Epithelial cell of proximal tubule (primary cell): ENCODE data around the gene AGBL5. TPM values are rescaled to one million over a fixed set of nuclear protein-coding genes. Genes with fewer than 3 reads are reported as not detected.
A peak's percentile ranks its signal among the peaks of the same experiment; 100 is the strongest.

Experiments
- DNase-seq: peaks from one replicate; pipeline ENCODE4 v3.0.0-alpha.2; 2011; ENCODE audit warnings: low read depth
- H3K4me3 ChIP-seq: 2 replicates; pipeline ENCODE4 v1.5.1; 2011; ENCODE audit warnings: low read depth, mild to moderate bottlenecking, low read length
- CTCF ChIP-seq: conservative IDR thresholded peaks from 2 replicates; pipeline ENCODE4 v1.5.1; 2012; ENCODE audit warnings: low read depth, mild to moderate bottlenecking, low read length
- total RNA-seq: library from RNA; depleted of rRNA; stranded (reverse); fragments of >200 nt; gene quantifications from 2 replicates; pipeline ENCODE4 v1.2.3, GENCODE V29; 2015

The AGBL5 gene
- total RNA-seq, 1 donor from 2014 or later = 17.0 TPM

DNA sequence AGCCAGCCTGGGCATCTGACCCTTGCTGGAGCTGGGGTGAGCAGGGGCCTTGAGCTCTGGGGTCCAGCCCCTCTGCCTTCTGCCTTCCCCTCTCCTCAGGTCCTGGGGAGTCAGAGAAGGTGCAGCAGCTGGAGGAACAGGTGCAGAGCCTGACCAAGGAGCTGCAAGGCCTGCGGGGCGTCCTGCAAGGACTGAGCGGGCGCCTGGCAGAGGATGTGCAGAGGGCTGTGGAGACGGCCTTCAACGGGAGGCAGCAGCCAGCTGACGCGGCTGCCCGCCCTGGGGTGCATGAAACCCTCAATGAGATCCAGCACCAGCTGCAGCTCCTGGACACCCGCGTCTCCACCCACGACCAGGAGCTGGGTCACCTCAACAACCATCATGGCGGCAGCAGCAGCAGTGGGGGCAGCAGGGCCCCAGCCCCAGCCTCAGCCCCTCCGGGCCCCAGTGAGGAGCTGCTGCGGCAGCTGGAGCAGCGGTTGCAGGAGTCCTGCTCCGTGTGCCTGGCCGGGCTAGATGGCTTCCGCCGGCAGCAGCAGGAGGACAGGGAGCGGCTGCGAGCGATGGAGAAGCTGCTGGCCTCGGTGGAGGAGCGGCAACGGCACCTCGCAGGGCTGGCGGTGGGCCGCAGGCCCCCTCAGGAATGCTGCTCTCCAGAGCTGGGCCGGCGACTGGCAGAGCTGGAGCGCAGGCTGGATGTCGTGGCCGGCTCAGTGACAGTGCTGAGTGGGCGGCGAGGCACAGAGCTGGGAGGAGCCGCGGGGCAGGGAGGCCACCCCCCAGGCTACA is 30.7 kb downstream of the AGBL5 start:
- H3K4me3 ChIP-seq = no peak overlapping the region
- TF ChIP-seq CTCF = no peak
- no peak for DNase-seq

DNA sequence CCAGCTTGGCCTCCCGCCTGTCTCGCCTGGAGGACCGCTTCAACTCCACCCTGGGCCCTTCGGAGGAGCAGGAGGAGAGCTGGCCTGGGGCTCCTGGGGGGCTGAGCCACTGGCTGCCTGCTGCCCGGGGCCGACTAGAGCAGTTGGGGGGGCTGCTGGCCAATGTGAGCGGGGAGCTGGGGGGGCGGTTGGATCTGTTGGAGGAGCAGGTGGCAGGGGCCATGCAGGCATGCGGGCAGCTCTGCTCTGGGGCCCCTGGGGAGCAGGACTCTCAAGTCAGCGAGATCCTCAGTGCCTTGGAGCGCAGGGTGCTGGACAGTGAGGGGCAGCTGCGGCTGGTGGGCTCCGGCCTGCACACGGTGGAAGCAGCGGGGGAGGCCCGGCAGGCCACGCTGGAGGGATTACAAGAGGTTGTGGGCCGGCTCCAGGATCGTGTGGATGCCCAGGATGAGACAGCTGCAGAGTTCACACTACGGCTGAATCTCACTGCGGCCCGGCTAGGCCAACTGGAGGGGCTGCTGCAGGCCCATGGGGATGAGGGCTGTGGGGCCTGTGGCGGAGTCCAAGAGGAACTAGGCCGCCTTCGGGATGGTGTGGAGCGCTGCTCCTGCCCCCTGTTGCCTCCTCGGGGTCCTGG is 31.4 kb downstream of the AGBL5 start:
- TF ChIP-seq CTCF = no peak
- no peak overlapping the region for H3K4me3 ChIP-seq
- DNase-seq = no peak

GRCh38 chr2:27083410-27084296 is 32.2 kb downstream of the AGBL5 start:
- H3K4me3 ChIP-seq = no peak overlapping the region
- DNase-seq = no peak
- TF ChIP-seq CTCF = no peak

- DNase-seq = no peak
- TF ChIP-seq CTCF = no peak
Measured at GRCh38 chr2:27084297-27085061, 33.0 kb downstream of the AGBL5 start.

DNA sequence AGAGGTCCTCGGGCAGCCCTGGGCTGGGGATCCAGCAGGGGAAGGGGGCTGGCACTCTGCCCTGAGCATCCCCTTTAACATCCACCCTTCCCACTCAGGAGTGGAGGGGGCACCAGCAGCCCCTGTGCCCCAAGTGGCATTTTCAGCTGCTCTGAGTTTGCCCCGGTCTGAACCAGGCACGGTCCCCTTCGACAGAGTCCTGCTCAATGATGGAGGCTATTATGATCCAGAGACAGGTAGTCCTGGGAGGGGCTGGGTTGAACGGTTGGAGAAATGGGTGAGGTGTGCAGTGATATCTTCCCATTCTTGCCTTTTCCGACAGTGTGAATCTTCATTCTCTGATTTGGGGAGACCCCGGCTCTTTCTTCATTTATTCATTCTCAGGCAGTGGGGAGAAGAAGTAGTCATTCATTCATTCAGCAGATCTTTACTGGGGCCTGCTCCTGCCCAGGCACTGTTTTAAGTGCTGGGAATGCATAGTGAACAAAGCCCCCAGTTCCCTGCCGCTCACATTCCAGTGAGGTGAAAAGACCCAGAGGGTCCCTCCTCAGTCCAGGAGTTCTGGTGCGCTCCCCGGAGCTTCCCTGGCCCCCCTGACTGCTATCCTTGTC is 33.7 kb downstream of the AGBL5 start:
- no peak for DNase-seq
- peak overlapping the region; percentile 71 for H3K4me3 ChIP-seq
- no peak for TF ChIP-seq CTCF

More at GRCh38 chr2:27084297-27085061, 33.0 kb downstream of the AGBL5 start:
- no peak overlapping the region for H3K4me3 ChIP-seq

GRCh38 chr2:27085673-27086089 is 34.2 kb downstream of the AGBL5 start:
- H3K4me3 ChIP-seq = peak overlapping the region; percentile 71
- TF ChIP-seq CTCF = peak; percentile 50
- no peak for DNase-seq
